ENCODE measurements around the gene FADS6.

The FADS6 gene

DNA sequence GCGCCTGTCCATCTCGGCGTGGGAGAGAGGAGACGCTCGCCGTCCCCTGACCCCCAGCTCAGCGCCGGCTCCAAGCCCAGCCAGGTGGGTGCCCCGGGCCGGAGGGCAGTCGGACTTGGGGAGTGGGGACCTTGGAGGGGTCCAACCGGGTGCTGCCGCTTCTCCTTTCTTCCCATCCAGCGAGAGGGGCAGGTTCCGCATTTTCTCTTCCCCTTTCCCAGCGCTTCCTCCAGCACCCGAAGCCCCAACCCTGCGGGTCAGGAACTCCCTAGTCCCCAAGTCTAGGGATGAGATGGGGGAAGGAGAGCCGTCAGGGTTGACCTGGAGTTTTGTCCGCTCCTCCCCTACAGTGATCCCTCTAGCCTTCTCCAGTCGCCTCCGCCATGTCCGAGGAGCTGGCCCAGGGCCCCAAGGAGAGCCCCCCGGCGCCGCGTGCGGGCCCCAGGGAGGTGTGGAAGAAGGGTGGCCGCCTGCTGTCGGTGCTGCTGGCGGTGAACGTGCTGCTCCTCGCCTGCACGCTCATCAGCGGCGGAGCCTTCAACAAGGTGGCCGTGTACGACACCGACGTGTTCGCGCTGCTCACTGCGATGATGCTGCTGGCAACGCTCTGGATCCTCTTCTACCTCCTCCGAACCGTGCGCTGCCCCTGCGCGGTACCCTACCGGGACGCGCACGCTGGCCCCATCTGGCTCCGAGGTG, 31.0 kb upstream of the FADS6 start, which contains the start of gene OTOP2:
OTOP2 (plus strand) TSS at position 24 of the 699 bp plus-strand sequence; CDS start at position 384, 360 bp downstream.
- no peak for TF ChIP-seq POLR2A (IDR thresholded peaks at IDR 0.05; ENCODE audit: low read depth, low read length)
- no peak for DNase-seq (ENCODE audit: insufficient read length, low spot score)
- no peak for FAIRE-seq

DNA sequence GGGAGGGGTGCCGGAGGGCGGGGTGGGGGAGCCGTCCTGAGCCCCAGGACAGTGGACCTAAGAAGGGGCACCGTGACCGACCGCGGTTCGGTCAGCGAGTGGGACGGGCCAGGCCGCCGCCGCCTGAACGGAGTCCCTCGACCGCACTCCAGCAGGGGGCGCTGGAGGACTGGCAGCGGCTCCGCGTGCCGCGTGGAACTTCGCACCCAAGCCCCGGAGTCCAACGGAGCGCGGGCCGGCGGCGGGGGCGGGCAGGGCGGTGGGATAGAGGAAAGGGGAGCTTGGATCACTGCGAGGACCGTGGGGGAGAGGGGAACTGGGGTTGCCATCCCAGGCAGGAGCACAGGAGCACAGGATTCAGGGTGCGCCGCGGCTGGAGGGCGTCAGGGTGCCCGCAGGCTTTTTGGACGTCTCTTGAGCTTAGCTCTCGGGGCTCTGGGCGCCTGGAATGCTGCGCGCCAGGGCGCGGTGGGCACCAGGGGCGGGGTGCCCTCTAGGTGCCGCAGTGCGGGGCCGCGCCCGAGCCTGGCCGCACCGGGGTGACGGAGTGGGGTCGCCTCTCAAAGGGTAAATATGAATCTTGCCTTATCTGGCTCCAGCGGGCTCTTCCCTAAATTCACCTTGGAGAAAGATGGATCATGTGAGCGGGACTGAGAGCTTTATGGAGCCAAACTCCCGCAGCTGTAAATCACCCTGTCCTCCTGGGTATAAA, 30.3 kb upstream of the FADS6 start:
- no peak for TF ChIP-seq POLR2A (IDR thresholded peaks at IDR 0.05; ENCODE audit: low read depth, low read length)
- FAIRE-seq (no peak), DNase-seq (ENCODE audit: insufficient read length, low spot score) (peak; percentile 96)

- no peak for DNase-seq (ENCODE audit: insufficient read length, low spot score)
- no peak for FAIRE-seq
- TF ChIP-seq POLR2A (IDR thresholded peaks at IDR 0.05; ENCODE audit: low read depth, low read length) = no peak
Measured at GRCh38 chr17:74922694-74923537, 29.5 kb upstream of the FADS6 start, which contains the start of gene USH1G. USH1G (minus strand) TSS chr17:74923255; CDS start chr17:74923073, 182 bp downstream.

- no peak for TF ChIP-seq POLR2A (IDR thresholded peaks at IDR 0.05; ENCODE audit: low read depth, low read length)
- FAIRE-seq (no peak), DNase-seq (ENCODE audit: insufficient read length, low spot score) (no peak)
Measured at GRCh38 chr17:74922172-74922571, 28.7 kb upstream of the FADS6 start.

DNA sequence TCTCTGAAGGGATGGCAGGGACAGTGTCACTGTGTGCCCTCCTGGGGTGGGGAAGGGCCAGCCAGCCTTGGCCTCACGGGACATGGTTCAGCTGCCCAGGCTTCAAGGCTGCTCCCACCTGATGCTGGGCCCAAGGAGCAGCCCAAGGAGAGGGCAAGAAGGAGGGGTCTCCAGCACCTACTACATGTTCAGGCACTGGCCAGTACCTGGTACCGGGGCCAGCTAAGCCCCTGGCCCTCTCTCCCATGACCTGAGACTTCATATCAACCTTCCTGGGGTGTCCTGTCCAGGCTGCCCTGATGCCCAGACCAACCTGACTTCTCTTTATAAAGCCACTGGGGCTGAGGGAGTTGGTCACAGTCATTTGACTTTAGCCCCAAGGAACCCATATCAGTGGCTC, 28.3 kb upstream of the FADS6 start:
- TF ChIP-seq POLR2A (IDR thresholded peaks at IDR 0.05; ENCODE audit: low read depth, low read length) = no peak
- DNase-seq (ENCODE audit: insufficient read length, low spot score) = no peak
- no peak for FAIRE-seq

DNA sequence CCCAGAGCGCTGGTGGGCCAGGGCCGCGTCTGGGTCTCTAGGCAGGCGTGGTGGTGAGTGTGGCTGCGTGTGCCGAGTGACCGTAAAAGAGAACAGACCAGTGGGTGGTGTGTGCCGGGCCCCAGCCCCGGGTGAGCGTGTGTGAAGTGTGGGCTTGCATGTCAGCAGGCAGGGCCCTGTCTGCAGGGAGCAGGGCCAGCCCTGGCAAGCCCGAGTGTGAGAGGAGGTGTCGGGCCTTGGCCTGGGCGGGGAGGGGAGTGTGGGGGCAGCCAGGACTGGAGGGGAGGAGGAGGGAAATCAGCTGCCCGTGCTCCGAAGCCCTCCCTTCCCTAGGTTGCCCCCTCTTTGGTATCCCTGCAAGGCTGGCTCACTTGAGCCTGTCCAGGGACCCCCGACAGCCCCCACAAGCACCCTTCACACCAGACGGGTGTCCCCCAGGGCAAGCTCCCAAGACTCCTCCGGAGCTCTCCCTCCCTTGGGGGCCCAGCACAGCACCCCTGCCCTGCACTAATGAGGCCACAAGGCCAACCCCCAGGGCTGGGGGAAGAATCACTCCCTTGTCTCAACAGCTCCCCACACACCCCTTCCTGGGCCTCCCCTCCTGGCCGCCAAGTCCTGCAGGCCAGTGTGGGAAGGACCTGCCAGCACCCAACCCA, 27.7 kb upstream of the FADS6 start:
- no peak for TF ChIP-seq POLR2A (IDR thresholded peaks at IDR 0.05; ENCODE audit: low read depth, low read length)
- DNase-seq (ENCODE audit: insufficient read length, low spot score) (no peak), FAIRE-seq (no peak)

- no peak for TF ChIP-seq POLR2A (IDR thresholded peaks at IDR 0.05; ENCODE audit: low read depth, low read length)
- DNase-seq (ENCODE audit: insufficient read length, low spot score) (no peak), FAIRE-seq (no peak)
Measured at GRCh38 chr17:74920642-74921025, 27.2 kb upstream of the FADS6 start.

DNA sequence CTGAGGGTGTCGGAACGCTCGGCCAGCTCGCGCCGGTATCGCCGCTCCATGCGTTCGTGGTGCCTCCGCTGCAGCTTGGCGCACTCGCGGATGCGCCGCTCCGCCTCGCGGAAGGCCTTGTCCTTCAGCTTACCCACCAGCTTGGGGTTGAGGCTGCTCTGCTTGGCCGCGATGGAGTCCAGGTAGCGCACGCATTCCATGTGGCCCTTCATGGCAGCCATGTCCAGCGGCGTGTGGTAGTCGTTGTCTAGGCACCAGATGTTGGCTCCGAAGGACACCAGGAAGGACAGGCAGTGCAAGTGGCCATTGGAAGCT, 26.8 kb upstream of the FADS6 start:
- DNase-seq (ENCODE audit: insufficient read length, low spot score) (no peak), FAIRE-seq (no peak)

GRCh38 chr17:74919440-74920305, 26.2 kb upstream of the FADS6 start:
- DNase-seq (ENCODE audit: insufficient read length, low spot score) (no peak), FAIRE-seq (no peak)
- no peak for TF ChIP-seq POLR2A (IDR thresholded peaks at IDR 0.05; ENCODE audit: low read depth, low read length)

More for the DNA sequence above, 26.8 kb upstream of the FADS6 start:
- no peak for TF ChIP-seq POLR2A (IDR thresholded peaks at IDR 0.05; ENCODE audit: low read depth, low read length)

DNA sequence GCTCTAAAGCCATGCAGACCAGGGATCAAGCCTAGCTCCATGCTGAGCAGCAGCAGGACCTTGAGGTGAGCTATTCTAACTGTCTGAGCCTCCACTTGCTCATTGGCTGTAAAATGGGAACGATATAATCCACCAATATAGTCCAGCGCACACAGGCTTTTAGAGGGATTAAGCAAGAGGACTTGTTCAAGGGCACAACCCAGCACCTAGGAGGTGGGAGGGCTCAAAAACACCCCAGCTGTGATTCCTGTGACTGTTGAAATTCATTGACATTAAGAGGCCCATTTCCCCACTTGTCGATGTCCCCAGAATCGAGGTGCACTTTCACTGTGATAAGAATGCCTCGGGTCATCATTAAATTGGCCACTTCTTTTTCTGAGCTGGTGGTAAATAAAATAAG, 25.5 kb upstream of the FADS6 start:
- no peak for DNase-seq (ENCODE audit: insufficient read length, low spot score)
- no peak for TF ChIP-seq POLR2A (IDR thresholded peaks at IDR 0.05; ENCODE audit: low read depth, low read length)
- no peak for FAIRE-seq

GRCh38 chr17:74917430-74917829, 24.0 kb upstream of the FADS6 start:
- no peak for FAIRE-seq
- TF ChIP-seq POLR2A (IDR thresholded peaks at IDR 0.05; ENCODE audit: low read depth, low read length) = no peak

DNA sequence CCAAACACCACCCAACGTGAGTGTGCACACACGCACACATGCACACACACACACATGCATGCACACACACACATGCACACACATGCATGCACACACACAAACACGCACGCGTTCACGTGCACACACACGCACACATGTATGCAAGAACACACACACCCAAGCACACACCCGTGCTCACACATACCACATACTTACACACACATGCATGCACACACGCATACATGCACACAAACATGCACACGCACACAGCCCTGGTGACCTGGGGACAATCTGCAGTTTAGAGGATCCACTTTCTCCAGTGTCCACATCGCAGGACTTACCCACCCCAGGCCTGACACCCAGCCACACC, 23.4 kb upstream of the FADS6 start:
- no peak for TF ChIP-seq POLR2A (IDR thresholded peaks at IDR 0.05; ENCODE audit: low read depth, low read length)
- DNase-seq (ENCODE audit: insufficient read length, low spot score) = no peak
- FAIRE-seq = no peak

More at GRCh38 chr17:74917430-74917829, 24.0 kb upstream of the FADS6 start:
- DNase-seq (ENCODE audit: insufficient read length, low spot score) = no peak
